Measurements from ENCODE around the gene PRKAG1. TPM values are rescaled to one million over a fixed set of nuclear protein-coding genes. Genes with fewer than 3 reads are reported as not detected.

The PRKAG1 gene
- total RNA-seq, 1 donor from 2014 or later = 24.0 TPM

GRCh38 chr12:49057888-49058287 is 39.3 kb upstream of the PRKAG1 start:
- Mint-ChIP-seq H3K4me1 (ENCODE audit: unreplicated experiment) (peaks cover 54% of the 10 kb centered on the region), H3K9me3 (ENCODE audit: unreplicated experiment) (no peaks in the 10 kb centered on the region), H3K36me3 (ENCODE audit: low read depth, unreplicated experiment) (peaks cover 44% of the 10 kb centered on the region), H3K27me3 (ENCODE audit: unreplicated experiment) (peaks cover 25% of the 10 kb centered on the region), H3K27ac (ENCODE audit: unreplicated experiment) (peak overlapping the region; percentile 97), H3K4me3 (ENCODE audit: unreplicated experiment) (peak overlapping the region; percentile 98)
- no peak for TF ChIP-seq CTCF (IDR thresholded peaks at IDR 0.05; ENCODE audit: unreplicated experiment)
- no peak for DNase-seq (ENCODE audit: low spot score)

- DNase-seq (ENCODE audit: low spot score) = peak; percentile 59
- peaks cover 50% of the 10 kb centered on the region for H3K4me1 Mint-ChIP-seq (ENCODE audit: unreplicated experiment)
- peak overlapping the region; percentile 97 for H3K27ac Mint-ChIP-seq (ENCODE audit: unreplicated experiment)
- H3K36me3 Mint-ChIP-seq (ENCODE audit: low read depth, unreplicated experiment) = peaks cover 60% of the 10 kb centered on the region
- peaks cover 27% of the 10 kb centered on the region for H3K27me3 Mint-ChIP-seq (ENCODE audit: unreplicated experiment)
- H3K4me3 Mint-ChIP-seq (ENCODE audit: unreplicated experiment) = peak overlapping the region; percentile 98
- no peak for TF ChIP-seq CTCF (IDR thresholded peaks at IDR 0.05; ENCODE audit: unreplicated experiment)
- H3K9me3 Mint-ChIP-seq (ENCODE audit: unreplicated experiment) = no peaks in the 10 kb centered on the region
These were observed 37.6 kb upstream of the PRKAG1 start for GRCh38 chr12:49055978-49056754.

GRCh38 chr12:49055092-49055491 is 36.5 kb upstream of the PRKAG1 start:
- H3K4me1 Mint-ChIP-seq (ENCODE audit: unreplicated experiment) = peaks cover 48% of the 10 kb centered on the region
- DNase-seq (ENCODE audit: low spot score) = no peak
- H3K27ac Mint-ChIP-seq (ENCODE audit: unreplicated experiment) = peak overlapping the region; percentile 97
- H3K36me3 Mint-ChIP-seq (ENCODE audit: low read depth, unreplicated experiment) = peaks cover 65% of the 10 kb centered on the region
- H3K9me3 Mint-ChIP-seq (ENCODE audit: unreplicated experiment) = no peaks in the 10 kb centered on the region
- peak overlapping the region; percentile 98 for H3K4me3 Mint-ChIP-seq (ENCODE audit: unreplicated experiment)
- no peak for TF ChIP-seq CTCF (IDR thresholded peaks at IDR 0.05; ENCODE audit: unreplicated experiment)
- peaks cover 30% of the 10 kb centered on the region for H3K27me3 Mint-ChIP-seq (ENCODE audit: unreplicated experiment)

- peaks cover 29% of the 10 kb centered on the region for H3K27me3 Mint-ChIP-seq (ENCODE audit: unreplicated experiment)
- no peaks in the 10 kb centered on the region for H3K9me3 Mint-ChIP-seq (ENCODE audit: unreplicated experiment)
- H3K4me1 Mint-ChIP-seq (ENCODE audit: unreplicated experiment) = peaks cover 47% of the 10 kb centered on the region
- no peak for DNase-seq (ENCODE audit: low spot score)
- no peak overlapping the region for H3K27ac Mint-ChIP-seq (ENCODE audit: unreplicated experiment)
- H3K36me3 Mint-ChIP-seq (ENCODE audit: low read depth, unreplicated experiment) = peaks cover 66% of the 10 kb centered on the region
- TF ChIP-seq CTCF (IDR thresholded peaks at IDR 0.05; ENCODE audit: unreplicated experiment) = no peak
- H3K4me3 Mint-ChIP-seq (ENCODE audit: unreplicated experiment) = peak overlapping the region; percentile 98
These were observed 35.9 kb upstream of the PRKAG1 start for GRCh38 chr12:49054524-49054923.

- no peak for TF ChIP-seq CTCF (IDR thresholded peaks at IDR 0.05; ENCODE audit: unreplicated experiment)
- Mint-ChIP-seq H3K4me3 (ENCODE audit: unreplicated experiment) (no peak overlapping the region), H3K4me1 (ENCODE audit: unreplicated experiment) (peaks cover 43% of the 10 kb centered on the region), H3K27ac (ENCODE audit: unreplicated experiment) (no peak overlapping the region), H3K9me3 (ENCODE audit: unreplicated experiment) (no peaks in the 10 kb centered on the region), H3K36me3 (ENCODE audit: low read depth, unreplicated experiment) (peaks cover 70% of the 10 kb centered on the region), H3K27me3 (ENCODE audit: unreplicated experiment) (peaks cover 25% of the 10 kb centered on the region)
- no peak for DNase-seq (ENCODE audit: low spot score)
These were observed 35.5 kb upstream of the PRKAG1 start for GRCh38 chr12:49054096-49054495.
